ENCODE results near the gene COL23A1.

Gene COL23A1

GRCh38 chr5:178421699-178422399 lies 168.3 kb downstream of the COL23A1 start:
- H3K4me3 ChIP-seq (ENCODE audit: low read length) = no peak overlapping the region
- no peak for DNase-seq (ENCODE audit: low read depth, low spot score)

- no peak for DNase-seq (ENCODE audit: low read depth, low spot score)
- no peak overlapping the region for H3K4me3 ChIP-seq (ENCODE audit: low read length)
Observed at GRCh38 chr5:178421128-178421527, 169.1 kb downstream of the COL23A1 start.

- no peak overlapping the region for H3K4me3 ChIP-seq (ENCODE audit: low read length)
- no peak for DNase-seq (ENCODE audit: low read depth, low spot score)
Observed at GRCh38 chr5:178420354-178420781, 169.8 kb downstream of the COL23A1 start.

GRCh38 chr5:178419651-178420050 lies 170.5 kb downstream of the COL23A1 start:
- no peak for DNase-seq (ENCODE audit: low read depth, low spot score)
- no peak overlapping the region for H3K4me3 ChIP-seq (ENCODE audit: low read length)

- no peak overlapping the region for H3K4me3 ChIP-seq (ENCODE audit: low read length)
- no peak for DNase-seq (ENCODE audit: low read depth, low spot score)
Observed at GRCh38 chr5:178419196-178419595, 171.0 kb downstream of the COL23A1 start.

- no peak for DNase-seq (ENCODE audit: low read depth, low spot score)
- no peak overlapping the region for H3K4me3 ChIP-seq (ENCODE audit: low read length)
Observed at GRCh38 chr5:178418471-178419010, 171.7 kb downstream of the COL23A1 start.

GRCh38 chr5:178418031-178418430 lies 172.2 kb downstream of the COL23A1 start:
- no peak overlapping the region for H3K4me3 ChIP-seq (ENCODE audit: low read length)
- no peak for DNase-seq (ENCODE audit: low read depth, low spot score)

GRCh38 chr5:178417391-178417811 lies 172.8 kb downstream of the COL23A1 start:
- H3K4me3 ChIP-seq (ENCODE audit: low read length) = no peak overlapping the region
- no peak for DNase-seq (ENCODE audit: low read depth, low spot score)

GRCh38 chr5:178416919-178417318 lies 173.3 kb downstream of the COL23A1 start:
- no peak for DNase-seq (ENCODE audit: low read depth, low spot score)
- no peak overlapping the region for H3K4me3 ChIP-seq (ENCODE audit: low read length)

GRCh38 chr5:178416206-178416882 lies 173.8 kb downstream of the COL23A1 start:
- no peak for DNase-seq (ENCODE audit: low read depth, low spot score)

GRCh38 chr5:178415353-178415752 lies 174.8 kb downstream of the COL23A1 start:
- no peak overlapping the region for H3K4me3 ChIP-seq (ENCODE audit: low read length)
- DNase-seq (ENCODE audit: low read depth, low spot score) = no peak

More at GRCh38 chr5:178416206-178416882, 173.8 kb downstream of the COL23A1 start:
- no peak overlapping the region for H3K4me3 ChIP-seq (ENCODE audit: low read length)

- no peak overlapping the region for H3K4me3 ChIP-seq (ENCODE audit: low read length)
- DNase-seq (ENCODE audit: low read depth, low spot score) = no peak
Observed at GRCh38 chr5:178413988-178414387, 176.2 kb downstream of the COL23A1 start.

- H3K4me3 ChIP-seq (ENCODE audit: low read length) = no peak overlapping the region
- DNase-seq (ENCODE audit: low read depth, low spot score) = no peak
Observed at GRCh38 chr5:178411083-178411482, 179.1 kb downstream of the COL23A1 start.

- H3K4me3 ChIP-seq (ENCODE audit: low read length) = no peak overlapping the region
- DNase-seq (ENCODE audit: low read depth, low spot score) = no peak
Observed at GRCh38 chr5:178407646-178408045, 182.5 kb downstream of the COL23A1 start.

GRCh38 chr5:178404987-178405386 lies 185.2 kb downstream of the COL23A1 start:
- H3K4me3 ChIP-seq (ENCODE audit: low read length) = no peak overlapping the region
- DNase-seq (ENCODE audit: low read depth, low spot score) = no peak

GRCh38 chr5:178403956-178404600 lies 186.1 kb downstream of the COL23A1 start:
- no peak overlapping the region for H3K4me3 ChIP-seq (ENCODE audit: low read length)
- no peak for DNase-seq (ENCODE audit: low read depth, low spot score)

- no peak overlapping the region for H3K4me3 ChIP-seq (ENCODE audit: low read length)
- DNase-seq (ENCODE audit: low read depth, low spot score) = no peak
Observed at GRCh38 chr5:178403351-178403750, 186.8 kb downstream of the COL23A1 start.

- no peak overlapping the region for H3K4me3 ChIP-seq (ENCODE audit: low read length)
- no peak for DNase-seq (ENCODE audit: low read depth, low spot score)
Observed at GRCh38 chr5:178399701-178400095, 190.5 kb downstream of the COL23A1 start.

- DNase-seq (ENCODE audit: low read depth, low spot score) = no peak
- no peak overlapping the region for H3K4me3 ChIP-seq (ENCODE audit: low read length)
Observed at GRCh38 chr5:178398901-178399700, 191.1 kb downstream of the COL23A1 start.
